M059J (cell line): ENCODE results near the gene SMARCC1. TPM values are rescaled to one million over a fixed set of nuclear protein-coding genes. Genes with fewer than 3 reads are reported as not detected.

ENCODE experiments used
- DNase-seq: peaks from one replicate; pipeline ENCODE4 v3.0.0-alpha.2; 2012; ENCODE audit warnings: low read depth
- total RNA-seq: library from RNA; depleted of rRNA; stranded (reverse); fragments of >200 nt; shearing (Covaris generic); gene quantifications from 2 replicates; pipeline ENCODE4 v1.2.3, GENCODE V29; 2014

The SMARCC1 gene
- total RNA-seq, 1 experiment from 2014 or later = 33.5 TPM

GRCh38 chr3:47635536-47635935, 146.2 kb downstream of the SMARCC1 start:
- DNase-seq = no peak

GRCh38 chr3:47634996-47635395, 146.7 kb downstream of the SMARCC1 start:
- DNase-seq = no peak

GRCh38 chr3:47630810-47631209, 150.9 kb downstream of the SMARCC1 start:
- DNase-seq = no peak

GRCh38 chr3:47629770-47630169, 151.9 kb downstream of the SMARCC1 start:
- DNase-seq = no peak

GRCh38 chr3:47628426-47628825, 153.3 kb downstream of the SMARCC1 start:
- no peak for DNase-seq

GRCh38 chr3:47622671-47623461, 158.8 kb downstream of the SMARCC1 start:
- DNase-seq = no peak

- DNase-seq = peak; percentile 28
These were observed 164.3 kb downstream of the SMARCC1 start for GRCh38 chr3:47617086-47618010.

GRCh38 chr3:47614788-47615187, 166.9 kb downstream of the SMARCC1 start:
- no peak for DNase-seq

- no peak for DNase-seq
These were observed 168.0 kb downstream of the SMARCC1 start for GRCh38 chr3:47613722-47614121.

- no peak for DNase-seq
These were observed 168.8 kb downstream of the SMARCC1 start for GRCh38 chr3:47612879-47613278.

GRCh38 chr3:47612178-47612577, 169.5 kb downstream of the SMARCC1 start:
- peak; percentile 61 for DNase-seq

GRCh38 chr3:47611576-47611975, 170.1 kb downstream of the SMARCC1 start:
- DNase-seq = no peak

GRCh38 chr3:47610583-47610982, 171.1 kb downstream of the SMARCC1 start:
- no peak for DNase-seq

- no peak for DNase-seq
These were observed 174.4 kb downstream of the SMARCC1 start for GRCh38 chr3:47607335-47607734.

GRCh38 chr3:47606165-47606564, 175.5 kb downstream of the SMARCC1 start:
- no peak for DNase-seq

- peak; percentile 29 for DNase-seq
These were observed 176.0 kb downstream of the SMARCC1 start for GRCh38 chr3:47605652-47606051.

- DNase-seq = no peak
These were observed 177.5 kb downstream of the SMARCC1 start for GRCh38 chr3:47604145-47604544.

- no peak for DNase-seq
These were observed 178.4 kb downstream of the SMARCC1 start for GRCh38 chr3:47603332-47603731.

GRCh38 chr3:47601281-47601680, 180.4 kb downstream of the SMARCC1 start:
- no peak for DNase-seq

GRCh38 chr3:47594792-47595191, 186.9 kb downstream of the SMARCC1 start:
- no peak for DNase-seq

GRCh38 chr3:47592066-47592795, 189.5 kb downstream of the SMARCC1 start:
- DNase-seq = no peak

GRCh38 chr3:47590216-47590615, 191.5 kb downstream of the SMARCC1 start:
- no peak for DNase-seq
